Natural killer cell (primary cell): Measurements from ENCODE around the gene SLITRK4. TPM values are rescaled to one million over a fixed set of nuclear protein-coding genes. Genes with fewer than 3 reads are reported as not detected.

Experiments
- ATAC-seq, 3 donors: fragments of 150-1000 bp in 2 of 3; fragments of 200-7000 bp in 1 of 3; cut with Tn5 transposase; 1 replicate in 1 of 3; 2 replicates in 2 of 3; pipeline ENCODE4 v1.10.0; 2021; ENCODE audit warnings: mild to moderate bottlenecking in 2 of 3, moderate library complexity in 2 of 3
- DNase-seq, 2 donors: peaks; one replicate each; pipeline versions ENCODE4 v3.0.0 to v3.0.0-alpha.2; 2013 to 2021; ENCODE audit warnings: mixed read lengths in 1 of 2
- H3K27ac ChIP-seq: one replicate; pipeline ENCODE4 v1.5.1; 2013; ENCODE audit warnings: mild to moderate bottlenecking, low read length
- H3K27me3 ChIP-seq: one replicate; pipeline ENCODE4 v1.6.1; 2013; ENCODE audit warnings: low read length; ENCODE audit not compliant: control insufficient read depth, insufficient read depth
- H3K36me3 ChIP-seq: one replicate; pipeline ENCODE4 v1.6.1; 2013; ENCODE audit warnings: low read length; ENCODE audit not compliant: control insufficient read depth, insufficient read depth
- H3K4me1 ChIP-seq: one replicate; pipeline ENCODE4 v1.6.1; 2013; ENCODE audit warnings: low read length; ENCODE audit not compliant: control insufficient read depth, insufficient read depth
- H3K4me3 ChIP-seq: one replicate; pipeline ENCODE4 v1.5.1; 2013; ENCODE audit warnings: low read length
- H3K9me3 ChIP-seq: one replicate; pipeline ENCODE4 v1.6.1; 2013; ENCODE audit warnings: low read length; ENCODE audit not compliant: control insufficient read depth, insufficient read depth
- H3K27ac Mint-ChIP-seq, 2 donors: one replicate each; pipeline ENCODE4 v1.8.0; 2022; ENCODE audit warnings: mild to moderate bottlenecking in 2 of 2, mixed read lengths in 2 of 2, moderate library complexity in 1 of 2
- H3K27me3 Mint-ChIP-seq, 2 donors: one replicate each; pipeline ENCODE4 v1.8.0; 2022; ENCODE audit warnings: low read depth in 2 of 2, mixed read lengths in 2 of 2
- H3K36me3 Mint-ChIP-seq: one replicate; pipeline ENCODE4 v1.8.0; 2022; ENCODE audit warnings: mixed read lengths
- H3K4me1 Mint-ChIP-seq, 2 donors: one replicate each; pipeline ENCODE4 v1.8.0; 2022; ENCODE audit warnings: mixed read lengths in 2 of 2
- H3K4me3 Mint-ChIP-seq: one replicate; pipeline ENCODE4 v1.8.0; 2022; ENCODE audit warnings: mild to moderate bottlenecking, moderate library complexity, mixed read lengths
- H3K9me3 Mint-ChIP-seq, 2 donors: one replicate each; pipeline ENCODE4 v1.8.0; 2022; ENCODE audit warnings: mixed read lengths in 2 of 2
- CTCF ChIP-seq: fragments of 200-600 bp; IDR thresholded peaks from one replicate; pipeline ENCODE4 v1.8.0; 2022; ENCODE audit warnings: antibody characterized with exemption
- WGBS: methylation state at CpG from one replicate; pipeline ENCODE4 v1.1.7; 2013; ENCODE audit warnings: missing lambda C conversion rate; ENCODE audit not compliant: insufficient coverage; 5-methylcytosine and 5-hydroxymethylcytosine counted together
- intact Hi-C: fragments of 100-400 bp; cut with micrococcal nuclease; formaldehyde crosslinking; loops from one replicate; pipeline ENCODE4 v1.14.2; 2022
- total RNA-seq, 4 donors: library from RNA; stranded (reverse); fragments of 120-200 nt in 1 of 4; gene quantifications; one replicate each; pipeline versions ENCODE4 v1.2.3 to v1.2.4, GENCODE V29; 2013 to 2022

The SLITRK4 gene
- total RNA-seq, 3 donors from 2014 or later (not counting 1 experiment from before 2014, with no cell fraction given): 0.28 to 0.65 TPM; not detected in 1

DNA sequence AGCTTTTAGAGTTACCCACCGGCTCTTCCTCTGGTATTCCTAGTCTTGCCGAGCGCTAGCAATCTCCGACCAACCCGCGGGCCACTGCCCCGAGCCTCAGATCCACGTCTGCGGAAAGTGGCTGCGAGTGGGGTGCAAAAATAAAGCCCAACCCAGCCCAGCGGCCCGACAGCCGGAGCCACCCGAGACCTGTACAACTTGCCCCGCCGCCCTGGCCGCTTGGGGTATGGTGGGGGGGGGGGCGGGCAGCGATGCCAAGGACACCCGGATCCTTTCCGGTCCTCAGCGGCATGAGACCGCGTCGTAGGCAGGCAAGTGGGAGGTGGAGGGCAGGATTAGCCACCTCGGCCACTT lies 1.6 kb downstream of the SLITRK4 start:
- H3K36me3 Mint-ChIP-seq: peaks cover 8% of the 10 kb centered on the region
- peaks cover 0 to 3% of the 10 kb centered on the region in 2 donors for H3K9me3 Mint-ChIP-seq
- H3K27me3 ChIP-seq: peaks cover 2% of the 10 kb centered on the region
- ATAC-seq (no peak), DNase-seq (no peak)
- no peaks in the 10 kb centered on the region for H3K36me3 ChIP-seq
- peaks cover 0 to 5% of the 10 kb centered on the region in 2 donors for H3K4me1 Mint-ChIP-seq
- H3K27me3 Mint-ChIP-seq: peaks cover 11 to 12% of the 10 kb centered on the region in 2 donors
- H3K9me3 ChIP-seq: no peaks in the 10 kb centered on the region
- no peaks in the 10 kb centered on the region for H3K4me1 ChIP-seq
- H3K4me3 ChIP-seq: no peak overlapping the region
- 3% methylated on average over 9 of the region's 26 CpGs for WGBS
- H3K27ac ChIP-seq: no peak overlapping the region
- intact Hi-C loops: no loop called here
- no peak for TF ChIP-seq CTCF
- H3K4me3 Mint-ChIP-seq: no peak overlapping the region
- no peak overlapping the region for H3K27ac Mint-ChIP-seq

DNA sequence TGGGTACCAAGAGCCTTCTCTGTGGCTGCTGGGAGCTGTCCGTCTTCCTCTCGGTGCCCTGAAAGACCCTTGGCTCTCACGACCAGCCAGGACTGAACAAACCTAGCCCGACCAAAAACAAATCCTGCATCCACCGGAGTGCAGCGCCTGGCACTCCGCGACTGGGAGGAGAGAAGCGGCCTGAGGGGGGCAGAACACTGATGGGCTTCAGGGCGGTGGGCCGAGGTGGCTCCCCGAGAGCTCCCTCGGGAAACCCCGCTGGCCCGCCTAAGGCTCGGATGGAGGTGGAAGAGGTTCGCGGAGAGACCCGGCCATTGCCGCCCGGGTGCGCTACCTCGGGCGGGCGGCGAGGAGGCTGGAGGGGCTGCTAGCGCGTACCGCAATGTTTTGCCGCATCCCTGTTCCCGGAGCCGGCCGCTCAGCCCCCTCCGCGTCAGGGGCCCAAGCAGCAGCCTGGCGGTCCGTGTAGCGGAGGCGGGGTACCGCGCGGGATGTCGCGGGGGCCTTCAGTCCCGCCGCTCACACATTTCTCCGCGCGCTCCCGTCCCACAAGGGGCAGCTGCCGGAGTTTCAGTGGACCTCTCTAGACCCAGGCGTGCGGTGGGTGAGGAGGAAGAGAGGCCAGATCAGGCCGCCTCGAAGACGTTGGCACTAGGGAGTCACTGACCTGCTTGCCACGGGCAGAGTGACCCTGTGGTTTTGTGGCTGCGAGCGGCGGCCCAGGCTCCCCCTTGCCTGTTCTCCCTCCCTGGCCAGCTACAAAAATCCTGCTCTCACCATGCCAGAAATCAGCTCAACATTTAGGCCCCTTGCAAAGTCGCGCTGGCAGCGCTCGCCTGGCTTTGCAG lies 2.2 kb downstream of the SLITRK4 start:
- H3K36me3 ChIP-seq: no peaks in the 10 kb centered on the region
- ATAC-seq (no peak), DNase-seq (no peak)
- H3K4me3 Mint-ChIP-seq: no peak overlapping the region
- H3K9me3 Mint-ChIP-seq: peaks cover 0 to 7% of the 10 kb centered on the region in 2 donors
- no peaks in the 10 kb centered on the region for H3K9me3 ChIP-seq
- H3K27me3 ChIP-seq: peaks cover 2% of the 10 kb centered on the region
- H3K36me3 Mint-ChIP-seq: peaks cover 8% of the 10 kb centered on the region
- no peaks in the 10 kb centered on the region for H3K4me1 ChIP-seq
- H3K4me1 Mint-ChIP-seq: peaks cover 0 to 5% of the 10 kb centered on the region in 2 donors
- no peak overlapping the region for H3K27ac ChIP-seq
- no peak overlapping the region for H3K27ac Mint-ChIP-seq
- no peak overlapping the region for H3K4me3 ChIP-seq
- WGBS: 2% methylated on average over 63 of the region's 64 CpGs
- peaks cover 11 to 12% of the 10 kb centered on the region in 2 donors for H3K27me3 Mint-ChIP-seq
- intact Hi-C loops: no loop called here
- TF ChIP-seq CTCF: no peak

GRCh38 chrX:143632625-143633410 lies 3.1 kb downstream of the SLITRK4 start:
- no peak overlapping the region for H3K27ac ChIP-seq
- H3K27ac Mint-ChIP-seq: no peak overlapping the region

More at GRCh38 chrX:143632625-143633410, 3.1 kb downstream of the SLITRK4 start:
- intact Hi-C loops: no loop called here
- Mint-ChIP-seq H3K9me3 (peaks cover 0 to 9% of the 10 kb centered on the region in 2 donors), H3K36me3 (peaks cover 8% of the 10 kb centered on the region), H3K4me1 (peaks cover 0 to 5% of the 10 kb centered on the region in 2 donors), H3K27me3 (peaks cover 11 to 12% of the 10 kb centered on the region in 2 donors), H3K4me3 (no peak overlapping the region)
- H3K4me3 ChIP-seq: no peak overlapping the region
- no peaks in the 10 kb centered on the region for H3K9me3 ChIP-seq
- H3K36me3 ChIP-seq: no peaks in the 10 kb centered on the region
- no peak for TF ChIP-seq CTCF
- WGBS: 15% methylated on average over 4 of the region's 7 CpGs
- peaks cover 2% of the 10 kb centered on the region for H3K27me3 ChIP-seq
- H3K4me1 ChIP-seq: no peaks in the 10 kb centered on the region
- no peak for ATAC-seq
- no peak for DNase-seq
